Activated CD4-positive, alpha-beta memory T cell treated with anti-CD3 and anti-CD28 coated beads, Interleukin-2, amount 10 ng/mL, durations not matched to agents 7 days and 5 days (primary cell): Measurements from ENCODE around the gene KCNC4. TPM values are rescaled to one million over a fixed set of nuclear protein-coding genes. Genes with fewer than 3 reads are reported as not detected.

Source experiments
- CTCF ChIA-PET: fragments of 350-600 bp; sonication (Branson Sonifier 250); formaldehyde crosslinking; loops from one replicate; lab custom pipeline; 2021; ENCODE audit warnings: antibody characterized with exemption, inconsistent platforms; lab: Charles Lee
- POLR2A ChIA-PET: fragments of 350-600 bp; sonication (Branson Sonifier 250); formaldehyde crosslinking; loops from one replicate; lab custom pipeline; 2021; ENCODE audit warnings: antibody characterized with exemption; lab: Charles Lee
- DNase-seq: peaks from one replicate; pipeline ENCODE4 v3.0.0-alpha.2; 2020
- H3K27ac Mint-ChIP-seq: one replicate; pipeline ENCODE4 v1.8.0; 2021; ENCODE audit warnings: mild to moderate bottlenecking, mixed read lengths
- H3K27me3 Mint-ChIP-seq: one replicate; pipeline ENCODE4 v1.8.0; 2021; ENCODE audit warnings: mixed read lengths
- H3K36me3 Mint-ChIP-seq: one replicate; pipeline ENCODE4 v1.8.0; 2021; ENCODE audit warnings: low read depth, mixed read lengths
- H3K4me1 Mint-ChIP-seq: one replicate; pipeline ENCODE4 v1.8.0; 2021; ENCODE audit warnings: mixed read lengths
- H3K4me3 Mint-ChIP-seq: one replicate; pipeline ENCODE4 v1.8.0; 2021; ENCODE audit warnings: mild to moderate bottlenecking, mixed read lengths
- H3K9me3 Mint-ChIP-seq: one replicate; pipeline ENCODE4 v1.8.0; 2021; ENCODE audit warnings: mixed read lengths
- total RNA-seq, 2 experiments: library from RNA; stranded (reverse); gene quantifications; one replicate each; pipeline ENCODE4 v1.2.3, GENCODE V29; 2021

Gene KCNC4
- total RNA-seq, 2 experiments from 2014 or later: 6.8 to 8.1 TPM

- H3K4me1 Mint-ChIP-seq: no peaks in the 10 kb centered on the region
- POLR2A ChIA-PET: no interaction called here
- H3K36me3 Mint-ChIP-seq: no peaks in the 10 kb centered on the region
- no peak for DNase-seq
- CTCF ChIA-PET: no interaction called here
- H3K4me3 Mint-ChIP-seq: no peak overlapping the region
- no peaks in the 10 kb centered on the region for H3K9me3 Mint-ChIP-seq
- no peak overlapping the region for H3K27ac Mint-ChIP-seq
- peaks cover 14% of the 10 kb centered on the region for H3K27me3 Mint-ChIP-seq
Observed at GRCh38 chr1:110174961-110175360, 35.2 kb upstream of the KCNC4 start.

GRCh38 chr1:110176299-110176956 is 33.7 kb upstream of the KCNC4 start:
- no peaks in the 10 kb centered on the region for H3K4me1 Mint-ChIP-seq
- POLR2A ChIA-PET: no interaction called here
- peaks cover 14% of the 10 kb centered on the region for H3K27me3 Mint-ChIP-seq
- CTCF ChIA-PET: interaction anchor here (1.3 kb wide), 1 partner anchor 20 kb away, joined by 4 read pairs; no protein-coding TSS in a partner anchor
- no peaks in the 10 kb centered on the region for H3K9me3 Mint-ChIP-seq
- H3K36me3 Mint-ChIP-seq: no peaks in the 10 kb centered on the region
- no peak overlapping the region for H3K27ac Mint-ChIP-seq
- no peak overlapping the region for H3K4me3 Mint-ChIP-seq
- no peak for DNase-seq

GRCh38 chr1:110177775-110178174 is 32.3 kb upstream of the KCNC4 start:
- Mint-ChIP-seq H3K36me3 (no peaks in the 10 kb centered on the region), H3K9me3 (no peaks in the 10 kb centered on the region), H3K27me3 (peaks cover 14% of the 10 kb centered on the region), H3K4me3 (no peak overlapping the region), H3K27ac (no peak overlapping the region), H3K4me1 (no peaks in the 10 kb centered on the region)
- POLR2A ChIA-PET: no interaction called here
- CTCF ChIA-PET: no interaction called here
- DNase-seq: no peak

- H3K27ac Mint-ChIP-seq: no peak overlapping the region
- H3K36me3 Mint-ChIP-seq: no peaks in the 10 kb centered on the region
- no peak for DNase-seq
- no peak overlapping the region for H3K4me3 Mint-ChIP-seq
- H3K4me1 Mint-ChIP-seq: no peaks in the 10 kb centered on the region
- no peaks in the 10 kb centered on the region for H3K9me3 Mint-ChIP-seq
- peaks cover 25% of the 10 kb centered on the region for H3K27me3 Mint-ChIP-seq
- ChIA-PET CTCF (no interaction called here), POLR2A (no interaction called here)
Observed at GRCh38 chr1:110183642-110184167, 26.4 kb upstream of the KCNC4 start.

GRCh38 chr1:110184446-110184845 is 25.7 kb upstream of the KCNC4 start:
- H3K9me3 Mint-ChIP-seq: no peaks in the 10 kb centered on the region
- H3K4me1 Mint-ChIP-seq: no peaks in the 10 kb centered on the region
- ChIA-PET CTCF (no interaction called here), POLR2A (no interaction called here)
- H3K4me3 Mint-ChIP-seq: no peak overlapping the region
- no peaks in the 10 kb centered on the region for H3K36me3 Mint-ChIP-seq
- H3K27ac Mint-ChIP-seq: no peak overlapping the region
- no peak for DNase-seq
- H3K27me3 Mint-ChIP-seq: peaks cover 29% of the 10 kb centered on the region

GRCh38 chr1:110185181-110185580 is 24.9 kb upstream of the KCNC4 start:
- Mint-ChIP-seq H3K27ac (no peak overlapping the region), H3K4me1 (no peaks in the 10 kb centered on the region), H3K4me3 (no peak overlapping the region), H3K9me3 (no peaks in the 10 kb centered on the region), H3K27me3 (peaks cover 32% of the 10 kb centered on the region), H3K36me3 (no peaks in the 10 kb centered on the region)
- CTCF ChIA-PET: no interaction called here
- DNase-seq: no peak
- POLR2A ChIA-PET: no interaction called here

- DNase-seq: no peak
- no peak overlapping the region for H3K27ac Mint-ChIP-seq
- peaks cover 35% of the 10 kb centered on the region for H3K27me3 Mint-ChIP-seq
- no peaks in the 10 kb centered on the region for H3K9me3 Mint-ChIP-seq
- no peaks in the 10 kb centered on the region for H3K4me1 Mint-ChIP-seq
- no peak overlapping the region for H3K4me3 Mint-ChIP-seq
- CTCF ChIA-PET: interaction anchor here (0.8 to 2.3 kb wide), 5 partner anchors 10 to 309 kb away, joined by 3 to 6 read pairs (median 3); no protein-coding TSS in a partner anchor
- POLR2A ChIA-PET: no interaction called here
- no peaks in the 10 kb centered on the region for H3K36me3 Mint-ChIP-seq
Observed at GRCh38 chr1:110186558-110186957, 23.6 kb upstream of the KCNC4 start.

- no peak for DNase-seq
- Mint-ChIP-seq H3K27ac (no peak overlapping the region), H3K9me3 (no peaks in the 10 kb centered on the region), H3K4me1 (no peaks in the 10 kb centered on the region), H3K27me3 (peaks cover 35% of the 10 kb centered on the region), H3K36me3 (no peaks in the 10 kb centered on the region), H3K4me3 (no peak overlapping the region)
- POLR2A ChIA-PET: no interaction called here
- CTCF ChIA-PET: interaction anchor here (0.8 to 2.3 kb wide), 5 partner anchors 9 to 309 kb away, joined by 3 to 6 read pairs (median 3); no protein-coding TSS in a partner anchor
Observed at GRCh38 chr1:110187139-110187890, 22.8 kb upstream of the KCNC4 start.

GRCh38 chr1:110188035-110188618 is 22.0 kb upstream of the KCNC4 start:
- no peak for DNase-seq
- no peak overlapping the region for H3K27ac Mint-ChIP-seq
- no peaks in the 10 kb centered on the region for H3K36me3 Mint-ChIP-seq
- POLR2A ChIA-PET: no interaction called here
- H3K27me3 Mint-ChIP-seq: peaks cover 35% of the 10 kb centered on the region
- H3K4me3 Mint-ChIP-seq: no peak overlapping the region
- H3K4me1 Mint-ChIP-seq: no peaks in the 10 kb centered on the region
- no peaks in the 10 kb centered on the region for H3K9me3 Mint-ChIP-seq
- CTCF ChIA-PET: interaction anchor here (0.9 to 2.3 kb wide), 3 partner anchors 9 to 22 kb away, joined by 3 to 6 read pairs (median 3); no protein-coding TSS in a partner anchor

- no peak overlapping the region for H3K27ac Mint-ChIP-seq
- no peaks in the 10 kb centered on the region for H3K9me3 Mint-ChIP-seq
- H3K36me3 Mint-ChIP-seq: no peaks in the 10 kb centered on the region
- H3K4me1 Mint-ChIP-seq: no peaks in the 10 kb centered on the region
- ChIA-PET CTCF (no interaction called here), POLR2A (no interaction called here)
- no peak overlapping the region for H3K4me3 Mint-ChIP-seq
- H3K27me3 Mint-ChIP-seq: peaks cover 35% of the 10 kb centered on the region
- DNase-seq: no peak
Observed at GRCh38 chr1:110189181-110189580, 20.9 kb upstream of the KCNC4 start.

- Mint-ChIP-seq H3K27me3 (peaks cover 29% of the 10 kb centered on the region), H3K4me1 (no peaks in the 10 kb centered on the region), H3K4me3 (no peak overlapping the region), H3K9me3 (no peaks in the 10 kb centered on the region), H3K36me3 (no peaks in the 10 kb centered on the region), H3K27ac (no peak overlapping the region)
- no peak for DNase-seq
- POLR2A ChIA-PET: no interaction called here
- CTCF ChIA-PET: interaction anchor here (0.6 to 1.4 kb wide), 3 partner anchors 13 to 102 kb away, joined by 4 to 5 read pairs (median 4); no protein-coding TSS in a partner anchor
Observed at GRCh38 chr1:110190282-110190929, 19.7 kb upstream of the KCNC4 start.

- H3K27ac Mint-ChIP-seq: no peak overlapping the region
- no peaks in the 10 kb centered on the region for H3K9me3 Mint-ChIP-seq
- POLR2A ChIA-PET: no interaction called here
- no peak overlapping the region for H3K4me3 Mint-ChIP-seq
- no peak for DNase-seq
- no peaks in the 10 kb centered on the region for H3K4me1 Mint-ChIP-seq
- H3K36me3 Mint-ChIP-seq: no peaks in the 10 kb centered on the region
- peaks cover 17% of the 10 kb centered on the region for H3K27me3 Mint-ChIP-seq
- CTCF ChIA-PET: no interaction called here
Observed at GRCh38 chr1:110192541-110192940, 17.6 kb upstream of the KCNC4 start.

- H3K4me3 Mint-ChIP-seq: no peak overlapping the region
- no peak overlapping the region for H3K27ac Mint-ChIP-seq
- H3K4me1 Mint-ChIP-seq: no peaks in the 10 kb centered on the region
- no peaks in the 10 kb centered on the region for H3K9me3 Mint-ChIP-seq
- DNase-seq: no peak
- CTCF ChIA-PET: no interaction called here
- no peaks in the 10 kb centered on the region for H3K36me3 Mint-ChIP-seq
- peaks cover 3% of the 10 kb centered on the region for H3K27me3 Mint-ChIP-seq
- POLR2A ChIA-PET: no interaction called here
Observed at GRCh38 chr1:110195196-110195595, 14.9 kb upstream of the KCNC4 start.
